ENCODE results near the gene PREX1. TPM values are rescaled to one million over a fixed set of nuclear protein-coding genes. Genes with fewer than 3 reads are reported as not detected.
A peak's percentile ranks its signal among the peaks of the same experiment; 100 is the strongest.
"Not testable (repeated sequence)": the region's sequence is repeated elsewhere in the genome, so short reads cannot be mapped to it uniquely, and the experiment has no call there.

PREX1 gene
- total RNA-seq, 2 donors from 2014 or later, result 11.5 to 21.7 TPM

GRCh38 chr20:48758206-48758820 is 69.5 kb downstream of the PREX1 start:
- no peaks in the 10 kb centered on the region for H3K27me3 ChIP-seq
- no peak overlapping the region for H3K27ac ChIP-seq
- no peak overlapping the region for H3K4me3 ChIP-seq
- peaks cover 0 to 6% of the 10 kb centered on the region in 2 donors for H3K9me3 ChIP-seq
- DNase-seq (ENCODE audit: low spot score), result no peak
- TF ChIP-seq CTCF (IDR thresholded peaks at IDR 0.05), result no peak
- H3K4me1 ChIP-seq, result peaks cover 0 to 14% of the 10 kb centered on the region in 2 donors
- H3K36me3 ChIP-seq, result no peaks in the 10 kb centered on the region

- H3K36me3 ChIP-seq; H3K27ac ChIP-seq; H3K27me3 ChIP-seq; DNase-seq (ENCODE audit: low spot score); H3K9me3 ChIP-seq; H3K4me3 ChIP-seq: not testable (repeated sequence)
- peaks cover 0 to 21% of the 10 kb centered on the region in 2 donors for H3K4me1 ChIP-seq
Measured at GRCh38 chr20:48756774-48757173, 71.0 kb downstream of the PREX1 start.

GRCh38 chr20:48754292-48754691 is 73.5 kb downstream of the PREX1 start:
- H3K4me1 ChIP-seq, result peaks cover 0 to 12% of the 10 kb centered on the region in 2 donors
- H3K27ac ChIP-seq, result no peak overlapping the region
- no peaks in the 10 kb centered on the region for H3K27me3 ChIP-seq
- H3K9me3 ChIP-seq, result peaks cover 0 to 6% of the 10 kb centered on the region in 2 donors
- H3K36me3 ChIP-seq, result no peaks in the 10 kb centered on the region
- DNase-seq (ENCODE audit: low spot score), result no peak
- no peak overlapping the region for H3K4me3 ChIP-seq
- TF ChIP-seq CTCF (IDR thresholded peaks at IDR 0.05), result no peak

DNA sequence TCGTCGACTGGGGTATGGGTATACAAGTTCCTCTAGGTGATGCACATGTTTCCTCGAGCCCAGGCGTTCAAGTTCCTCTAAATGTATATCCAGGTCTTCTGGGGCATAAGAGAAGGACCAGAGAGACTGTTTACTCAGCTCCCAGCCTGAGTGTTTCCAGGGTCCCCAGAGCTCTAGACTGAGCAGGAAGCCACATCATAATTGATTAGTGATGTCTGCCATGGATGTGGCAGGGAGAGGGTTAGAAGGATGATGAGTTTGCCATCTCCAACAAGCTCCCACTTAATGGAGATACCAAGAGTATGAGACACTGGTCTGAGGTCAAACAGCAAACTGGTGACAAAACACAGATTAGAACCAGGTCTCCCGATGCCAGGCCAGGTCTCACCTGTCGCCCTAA is 74.8 kb downstream of the PREX1 start:
- no peak for DNase-seq (ENCODE audit: low spot score)

DNA sequence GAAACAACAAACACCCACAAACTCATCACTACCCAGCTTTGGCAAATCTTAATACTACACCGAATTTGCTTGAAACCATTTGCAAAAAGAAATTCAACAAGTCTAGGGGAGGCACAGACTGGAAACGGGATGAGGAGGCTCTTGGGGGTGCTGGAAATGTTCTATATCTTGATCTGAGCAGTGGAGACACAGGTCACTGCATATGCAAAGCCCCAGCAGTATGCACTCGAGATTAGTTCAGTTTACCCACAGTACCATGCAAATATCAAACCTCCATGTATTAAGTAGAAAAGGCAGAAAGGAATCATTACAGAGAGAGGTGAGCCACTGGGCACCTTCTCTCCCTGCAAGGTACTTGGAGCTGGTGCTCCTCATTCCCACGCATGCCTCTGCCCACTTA is 75.9 kb downstream of the PREX1 start:
- H3K27me3 ChIP-seq, result no peaks in the 10 kb centered on the region
- no peak for DNase-seq (ENCODE audit: low spot score)
- H3K27ac ChIP-seq, result no peak overlapping the region
- TF ChIP-seq CTCF (IDR thresholded peaks at IDR 0.05), result no peak
- peaks cover 0 to 6% of the 10 kb centered on the region in 2 donors for H3K9me3 ChIP-seq
- H3K4me1 ChIP-seq, result peaks cover 0 to 12% of the 10 kb centered on the region in 2 donors
- no peaks in the 10 kb centered on the region for H3K36me3 ChIP-seq
- H3K4me3 ChIP-seq, result no peak overlapping the region

More for the DNA sequence above, 74.8 kb downstream of the PREX1 start:
- Histone ChIP-seq H3K4me3 (no peak overlapping the region), H3K4me1 (peaks cover 0 to 12% of the 10 kb centered on the region in 2 donors), H3K36me3 (no peaks in the 10 kb centered on the region), H3K9me3 (peaks cover 0 to 6% of the 10 kb centered on the region in 2 donors), H3K27ac (no peak overlapping the region), H3K27me3 (no peaks in the 10 kb centered on the region)
- no peak for TF ChIP-seq CTCF (IDR thresholded peaks at IDR 0.05)

- no peaks in the 10 kb centered on the region for H3K27me3 ChIP-seq
- no peaks in the 10 kb centered on the region for H3K36me3 ChIP-seq
- peak overlapping the region in 1 of 2 donors; percentile 48 for H3K27ac ChIP-seq
- H3K4me1 ChIP-seq, result peaks cover 0 to 12% of the 10 kb centered on the region in 2 donors
- H3K4me3 ChIP-seq, result no peak overlapping the region
- H3K9me3 ChIP-seq, result peaks cover 0 to 6% of the 10 kb centered on the region in 2 donors
- peak; percentile 69 for DNase-seq (ENCODE audit: low spot score)
- TF ChIP-seq CTCF (IDR thresholded peaks at IDR 0.05), result no peak
Measured at GRCh38 chr20:48750941-48751635, 76.7 kb downstream of the PREX1 start.
